Forelimb muscle (tissue), 1 donor: ENCODE data around the gene COX6B1. TPM values are rescaled to one million over a fixed set of nuclear protein-coding genes. Genes with fewer than 3 reads are reported as not detected.
"Not testable (repeated sequence)": the region's sequence is repeated elsewhere in the genome, so short reads cannot be mapped to it uniquely, and the experiment has no call there.

Source experiments
- DNase-seq: peaks from one replicate; pipeline ENCODE4 v3.0.0-alpha.2; 2013; ENCODE audit warnings: low read depth
- polyA plus RNA-seq: library from polyadenylated mRNA; unstranded; fragments of 120-200 nt; gene quantifications from one replicate; pipeline ENCODE4 v1.2.1, GENCODE V29; 2013; ENCODE audit not compliant: insufficient read length

The COX6B1 gene
- polyA plus RNA-seq, 1 donor, result 266 TPM

- DNase-seq, result no peak
Measured at GRCh38 chr19:35633727-35634440, 14.2 kb upstream of the COX6B1 start.

- DNase-seq, result no peak
Measured at GRCh38 chr19:35636651-35637050, 11.5 kb upstream of the COX6B1 start.

GRCh38 chr19:35637165-35637564, 11.0 kb upstream of the COX6B1 start:
- DNase-seq, result no peak

- no peak for DNase-seq
Measured at GRCh38 chr19:35639321-35639639, 8.8 kb upstream of the COX6B1 start.

- no peak for DNase-seq
Measured at GRCh38 chr19:35639863-35640262, 8.3 kb upstream of the COX6B1 start.

- no peak for DNase-seq
Measured at GRCh38 chr19:35641515-35642151, 6.5 kb upstream of the COX6B1 start, which contains the start of gene ETV2. Gene ETV2, plus strand, starts transcription at chr19:35641745. Its CDS starts 716 bp downstream, at chr19:35642461.

GRCh38 chr19:35642312-35642711, 5.8 kb upstream of the COX6B1 start:
- no peak for DNase-seq

GRCh38 chr19:35642798-35643254, 5.3 kb upstream of the COX6B1 start:
- no peak for DNase-seq

GRCh38 chr19:35643255-35644205, 4.6 kb upstream of the COX6B1 start:
- no peak for DNase-seq

GRCh38 chr19:35644206-35644986, 3.7 kb upstream of the COX6B1 start:
- DNase-seq, result peak; percentile 84

GRCh38 chr19:35644987-35645679, 3.0 kb upstream of the COX6B1 start:
- no peak for DNase-seq

- no peak for DNase-seq
Measured at GRCh38 chr19:35645680-35646511, 2.2 kb upstream of the COX6B1 start.

GRCh38 chr19:35650581-35650980, 2.5 kb downstream of the COX6B1 start:
- no peak for DNase-seq

GRCh38 chr19:35654828-35655227, 6.7 kb downstream of the COX6B1 start:
- not testable (repeated sequence) for DNase-seq

GRCh38 chr19:35655600-35655999, 7.5 kb downstream of the COX6B1 start:
- no peak for DNase-seq

GRCh38 chr19:35656700-35657099, 8.6 kb downstream of the COX6B1 start:
- DNase-seq, result no peak

- no peak for DNase-seq
Measured at GRCh38 chr19:35657904-35658700, 10.0 kb downstream of the COX6B1 start.

GRCh38 chr19:35661995-35662340, 13.8 kb downstream of the COX6B1 start:
- DNase-seq, result no peak

- DNase-seq, result no peak
Measured at GRCh38 chr19:35663981-35664380, 15.9 kb downstream of the COX6B1 start.
